Right forelimb (tissue), 1 donor: ENCODE data around the gene RRAGA.
"Not testable (repeated sequence)": the region's sequence is repeated elsewhere in the genome, so short reads cannot be mapped to it uniquely, and the experiment has no call there.

Experiments
- DNase-seq: peaks from one replicate; pipeline ENCODE4 v3.0.0-alpha.2; 2018

Gene RRAGA

GRCh38 chr9:19087106-19088000 lies 38.1 kb downstream of the RRAGA start:
- DNase-seq, result no peak

GRCh38 chr9:19097431-19097830 lies 48.2 kb downstream of the RRAGA start:
- not testable (repeated sequence) for DNase-seq
